PC-3 (cell line): ENCODE data around the gene MAP1B. TPM values are rescaled to one million over a fixed set of nuclear protein-coding genes. Genes with fewer than 3 reads are reported as not detected.
A peak's percentile ranks its signal among the peaks of the same experiment; 100 is the strongest.

Experiments
- ATAC-seq: fragments of 200-7000 bp; cut with Tn5 transposase; 2 replicates; pipeline ENCODE4 v1.9.1; 2020; ENCODE audit warnings: mild to moderate bottlenecking, moderate library complexity
- BruUV-seq: library from RNA; stranded (reverse); fragments of 400-500 nt; replicated peaks from 2 replicates; lab custom pipeline; 2021; lab: Mats Ljungman, UMichigan
- CTCF ChIA-PET: fragments of 300-600 bp; sonication (Branson Sonifier 250); formaldehyde crosslinking; loops from one replicate; lab custom pipeline; 2022; ENCODE audit warnings: antibody characterized with exemption; lab: Charles Lee
- POLR2A ChIA-PET: fragments of 300-600 bp; sonication (Branson Sonifier 250); formaldehyde crosslinking; loops from one replicate; lab custom pipeline; 2022; ENCODE audit warnings: antibody characterized with exemption; ENCODE audit not compliant: unreplicated experiment; lab: Charles Lee
- DNase-seq: peaks from one replicate; pipeline ENCODE4 v3.0.0-alpha.2; 2015
- H2AFZ ChIP-seq: fragments of 300-600 bp; sonication (generic); 2 replicates; pipeline ENCODE4 v1.6.0; 2016; ENCODE audit warnings: antibody characterized with exemption, low read length
- H3F3A ChIP-seq: fragments of 300-600 bp; sonication (generic); one replicate; pipeline ENCODE4 v1.6.0; 2017; ENCODE audit warnings: antibody characterized with exemption, low read length, control low read depth, mild to moderate bottlenecking; ENCODE audit not compliant: unreplicated experiment
- H3K27ac ChIP-seq: fragments of 300-600 bp; sonication (generic); 2 replicates; pipeline ENCODE4 v1.5.1; 2016; ENCODE audit warnings: mild to moderate bottlenecking, low read length
- H3K27me3 ChIP-seq: fragments of 300-600 bp; sonication (generic); 2 replicates; pipeline ENCODE4 v1.6.1; 2016; ENCODE audit warnings: low read length, mixed read lengths
- H3K36me3 ChIP-seq: fragments of 300-600 bp; sonication (generic); 2 replicates; pipeline ENCODE4 v1.6.1; 2016; ENCODE audit warnings: low read depth, mixed run types, low read length, mixed read lengths
- H3K4me1 ChIP-seq: fragments of 300-600 bp; sonication (generic); 2 replicates; pipeline ENCODE4 v1.5.1; 2016; ENCODE audit warnings: low read length; ENCODE audit not compliant: insufficient read depth
- H3K4me2 ChIP-seq: fragments of 300-600 bp; sonication (generic); 2 replicates; pipeline ENCODE4 v1.6.0; 2016; ENCODE audit warnings: low read length
- H3K4me3 ChIP-seq: fragments of 300-600 bp; sonication (generic); 2 replicates; pipeline ENCODE4 v1.5.1; 2016; ENCODE audit warnings: mild to moderate bottlenecking, low read length, mixed read lengths
- H3K79me2 ChIP-seq: fragments of 300-600 bp; sonication (generic); 2 replicates; pipeline ENCODE4 v1.6.1; 2017; ENCODE audit warnings: low read length, mixed read lengths
- H3K9ac ChIP-seq: fragments of 300-600 bp; sonication (generic); 2 replicates; pipeline ENCODE4 v1.6.0; 2016; ENCODE audit warnings: mild to moderate bottlenecking, low read length
- H3K9me2 ChIP-seq: fragments of 300-600 bp; sonication (generic); replicated peaks from 2 replicates; pipeline ENCODE4 v1.6.1; 2016; ENCODE audit warnings: mixed run types, low read length, mixed read lengths
- H3K9me3 ChIP-seq: fragments of 300-600 bp; sonication (generic); 2 replicates; pipeline ENCODE4 v1.6.1; 2016; ENCODE audit warnings: low read length, mixed read lengths
- H4K20me1 ChIP-seq: fragments of 300-600 bp; sonication (generic); 2 replicates; pipeline ENCODE4 v1.6.1; 2016; ENCODE audit warnings: low read length, mixed read lengths
- EZH2 ChIP-seq: fragments of 300-600 bp; sonication (generic); IDR thresholded peaks from one replicate; pipeline ENCODE4 v1.6.1; 2017; ENCODE audit warnings: antibody characterized with exemption, mild to moderate bottlenecking, low read length; ENCODE audit not compliant: unreplicated experiment
- EZH2phosphoT487 ChIP-seq: fragments of 300-600 bp; sonication (generic); IDR thresholded peaks from 2 replicates; pipeline ENCODE4 v1.6.1; 2018; ENCODE audit warnings: mild to moderate bottlenecking, antibody characterized with exemption, low read length, borderline replicate concordance
- intact Hi-C: fragments of 100-400 bp; cut with micrococcal nuclease; formaldehyde crosslinking; loops from 2 replicates; pipeline ENCODE4 v1.9.0; 2023
- total RNA-seq: library from RNA; depleted of rRNA; stranded (reverse); fragments of >200 nt; gene quantifications from 2 replicates; pipeline ENCODE4 v1.2.3, GENCODE V29; 2014
- TF ChIP-seq, protein P1 (sequence below): fragments of 300-600 bp; sonication (generic); conservative IDR thresholded peaks from 2 replicates; pipeline ENCODE4 v1.5.1; 2017; ENCODE audit warnings: antibody characterized with exemption, low read depth, mild to moderate bottlenecking, low read length

MAP1B gene
- total RNA-seq, 1 experiment from 2014 or later: 12.8 TPM

DNA sequence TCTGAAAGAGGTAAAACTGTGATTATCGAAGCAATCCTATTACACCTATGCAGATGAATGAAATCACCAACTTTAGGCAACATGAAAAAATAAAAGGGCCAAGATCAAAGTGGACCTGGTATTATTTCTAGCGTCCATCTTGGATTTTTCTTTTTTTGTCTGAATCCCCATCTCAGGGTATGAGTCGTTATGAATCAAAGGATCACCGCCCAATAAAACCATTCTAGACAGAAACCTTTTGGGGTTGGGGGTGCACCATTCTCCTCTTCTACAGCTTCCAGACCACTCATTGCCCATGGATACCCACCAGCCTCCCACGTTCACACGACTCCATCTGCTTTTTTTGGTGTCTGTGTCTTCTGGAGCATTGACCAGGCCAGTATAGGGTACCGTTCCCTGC is 33.4 kb downstream of the MAP1B start:
- H3K9me2 ChIP-seq: no peaks in the 10 kb centered on the region
- intact Hi-C loops: no loop called here
- H3K36me3 ChIP-seq: 0 out of 2 replicates have a peak, but pooled peaks cover 3% of the 10 kb centered on the region
- peak; percentile 25 for DNase-seq
- H3K4me3 ChIP-seq: no peak overlapping the region
- H3K9ac ChIP-seq: peak overlapping the region; percentile 50; the same call in 1 of the 2 replicates
- BruUV-seq: no TSS peak
- CTCF ChIA-PET: no interaction called here
- POLR2A ChIA-PET: no interaction called here
- H3K4me1 ChIP-seq: peaks cover 58% of the 10 kb centered on the region
- no peaks in the 10 kb centered on the region for H3K9me3 ChIP-seq
- no peaks in the 10 kb centered on the region for H4K20me1 ChIP-seq
- H2AFZ ChIP-seq: no peak overlapping the region
- H3K79me2 ChIP-seq: no peaks in the 10 kb centered on the region
- H3K27ac ChIP-seq: peak overlapping the region; percentile 82
- peak overlapping the region; percentile 29 for H3K4me2 ChIP-seq
- TF ChIP-seq, protein P1, sequence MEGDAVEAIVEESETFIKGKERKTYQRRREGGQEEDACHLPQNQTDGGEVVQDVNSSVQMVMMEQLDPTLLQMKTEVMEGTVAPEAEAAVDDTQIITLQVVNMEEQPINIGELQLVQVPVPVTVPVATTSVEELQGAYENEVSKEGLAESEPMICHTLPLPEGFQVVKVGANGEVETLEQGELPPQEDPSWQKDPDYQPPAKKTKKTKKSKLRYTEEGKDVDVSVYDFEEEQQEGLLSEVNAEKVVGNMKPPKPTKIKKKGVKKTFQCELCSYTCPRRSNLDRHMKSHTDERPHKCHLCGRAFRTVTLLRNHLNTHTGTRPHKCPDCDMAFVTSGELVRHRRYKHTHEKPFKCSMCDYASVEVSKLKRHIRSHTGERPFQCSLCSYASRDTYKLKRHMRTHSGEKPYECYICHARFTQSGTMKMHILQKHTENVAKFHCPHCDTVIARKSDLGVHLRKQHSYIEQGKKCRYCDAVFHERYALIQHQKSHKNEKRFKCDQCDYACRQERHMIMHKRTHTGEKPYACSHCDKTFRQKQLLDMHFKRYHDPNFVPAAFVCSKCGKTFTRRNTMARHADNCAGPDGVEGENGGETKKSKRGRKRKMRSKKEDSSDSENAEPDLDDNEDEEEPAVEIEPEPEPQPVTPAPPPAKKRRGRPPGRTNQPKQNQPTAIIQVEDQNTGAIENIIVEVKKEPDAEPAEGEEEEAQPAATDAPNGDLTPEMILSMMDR: no peak
- no peak for TF ChIP-seq EZH2
- no peak for TF ChIP-seq EZH2phosphoT487
- ATAC-seq: no peak
- no peaks in the 10 kb centered on the region for H3F3A ChIP-seq
- no peaks in the 10 kb centered on the region for H3K27me3 ChIP-seq

DNA sequence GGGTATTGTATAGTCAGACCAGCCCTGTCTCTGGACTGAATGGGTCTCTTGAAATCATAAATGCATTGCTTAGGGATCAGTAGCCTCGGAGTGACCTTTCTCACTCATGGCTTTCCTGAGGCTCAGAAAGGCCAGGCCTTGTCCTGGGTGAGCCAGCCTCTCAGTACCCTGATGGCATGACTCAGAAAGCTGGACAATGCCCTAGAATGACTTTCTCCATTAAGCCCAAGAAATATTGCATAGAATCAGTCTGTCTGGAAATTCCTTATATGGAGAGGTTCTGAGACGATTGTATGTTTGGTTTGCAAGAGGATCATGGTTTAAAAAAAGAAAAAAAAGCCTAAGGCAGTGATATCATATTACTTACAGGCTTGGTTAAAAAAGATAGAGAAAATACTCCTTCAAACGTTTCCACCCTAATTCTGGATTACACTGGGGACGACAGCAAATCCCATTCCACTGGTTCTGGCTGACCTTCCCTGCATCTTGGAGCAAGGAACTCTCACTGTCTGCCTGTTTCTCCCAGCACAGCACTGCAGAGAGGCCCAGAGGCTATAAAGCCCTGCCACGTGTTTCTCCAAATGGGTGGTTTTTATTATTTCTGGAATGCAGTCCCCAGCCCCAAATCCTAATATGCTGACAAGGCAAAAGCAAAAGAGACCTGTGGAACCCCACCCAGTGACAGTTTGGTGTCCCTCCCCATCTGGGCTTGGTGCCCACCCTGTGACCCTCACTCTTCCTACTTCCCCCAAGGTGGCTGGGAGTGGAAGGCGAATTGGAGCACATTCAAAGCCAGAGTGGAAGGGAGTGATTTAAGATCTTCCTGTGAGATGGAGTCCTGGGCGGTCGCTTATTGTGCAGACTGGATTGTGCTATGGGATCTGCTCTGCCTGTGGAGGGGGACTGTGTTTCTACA is 34.4 kb downstream of the MAP1B start:
- peak overlapping the region; percentile 29 for H3K4me2 ChIP-seq
- H3K9me2 ChIP-seq: no peaks in the 10 kb centered on the region
- intact Hi-C loops: no loop called here
- H3K4me3 ChIP-seq: no peak overlapping the region
- H3K9ac ChIP-seq: peak overlapping the region; percentile 50
- peaks cover 50% of the 10 kb centered on the region for H3K4me1 ChIP-seq
- ATAC-seq (peak; percentile 78), DNase-seq (peak; percentile 78)
- 0 out of 2 replicates have a peak, but pooled peaks cover 3% of the 10 kb centered on the region for H3K36me3 ChIP-seq
- H3K27ac ChIP-seq: peak overlapping the region; percentile 82
- H2AFZ ChIP-seq: 0 out of 2 replicates have a peak overlapping the region, but pooled peaks have one; percentile 24
- H3K27me3 ChIP-seq: no peaks in the 10 kb centered on the region
- CTCF ChIA-PET: interaction anchor here (0.6 kb wide), 1 partner anchor 107 kb away, joined by 3 read pairs; no protein-coding TSS in a partner anchor
- POLR2A ChIA-PET: interaction anchor here (0.7 kb wide), 1 partner anchor 22 kb away, joined by 4 read pairs; no protein-coding TSS in a partner anchor
- BruUV-seq: no TSS peak
- TF ChIP-seq EZH2 (no peak), EZH2phosphoT487 (no peak)
- TF ChIP-seq, protein P1: no peak
- no peaks in the 10 kb centered on the region for H3F3A ChIP-seq
- no peaks in the 10 kb centered on the region for H3K9me3 ChIP-seq
- H3K79me2 ChIP-seq: no peaks in the 10 kb centered on the region
- H4K20me1 ChIP-seq: no peaks in the 10 kb centered on the region
